B cell (primary cell): ENCODE results near the gene DSCAML1. TPM values are rescaled to one million over a fixed set of nuclear protein-coding genes. Genes with fewer than 3 reads are reported as not detected.

Experiments used
- ATAC-seq: fragments of 200-7000 bp; cut with Tn5 transposase; one replicate; pipeline ENCODE4 v1.10.0; 2021; ENCODE audit warnings: low read depth, mild to moderate bottlenecking, moderate number of reproducible peaks, moderate library complexity
- CTCF ChIA-PET: fragments of 350-600 bp; sonication (Branson Sonifier 250); formaldehyde crosslinking; loops from one replicate; lab custom pipeline; 2021; ENCODE audit warnings: antibody characterized with exemption, inconsistent platforms; lab: Charles Lee
- POLR2A ChIA-PET: fragments of 350-600 bp; sonication (Branson Sonifier 250); formaldehyde crosslinking; loops from one replicate; lab custom pipeline; 2021; ENCODE audit warnings: antibody characterized with exemption; lab: Charles Lee
- DNase-seq: peaks from one replicate; pipeline ENCODE4 v3.0.0; 2013
- H2AFZ ChIP-seq: 2 replicates; pipeline ENCODE4 v1.6.1; 2012; ENCODE audit warnings: mild to moderate bottlenecking, low read depth, low read length; ENCODE audit not compliant: insufficient read depth, poor library complexity, severe bottlenecking
- H3K27ac ChIP-seq, 2 donors: 1 replicate in 1 of 2; 2 replicates in 1 of 2; pipeline ENCODE4 v1.5.1; 2012 to 2013; ENCODE audit warnings: low read length in 2 of 2, mild to moderate bottlenecking in 2 of 2, moderate library complexity in 1 of 2
- H3K27me3 ChIP-seq, 4 experiments: fragments of 200-600 bp in 1 of 4; sonication (generic) in 1 of 4; replicated peaks in 1 of 4; 1 replicate in 2 of 4; 2 replicates in 2 of 4; pipeline versions ENCODE4 v1.6.1 to v1.7.0; 2013 to 2016; ENCODE audit warnings: low read length in 3 of 4, mild to moderate bottlenecking in 2 of 4, mixed read lengths in 1 of 4, moderate library complexity in 1 of 4; ENCODE audit not compliant: insufficient read depth in 4 of 4, control insufficient read depth in 3 of 4; ENCODE audit errors: control extremely low read depth in 1 of 4
- H3K36me3 ChIP-seq, 2 experiments: replicated peaks in 1 of 2; 1 replicate in 1 of 2; 2 replicates in 1 of 2; pipeline versions ENCODE4 v1.6.1 to v1.7.1; 2013; ENCODE audit warnings: low read length in 1 of 2; ENCODE audit not compliant: insufficient read depth in 2 of 2, control insufficient read depth in 1 of 2; ENCODE audit errors: control extremely low read depth in 1 of 2, extremely low read depth in 1 of 2
- H3K4me1 ChIP-seq, 2 donors: fragments of 200-600 bp in 1 of 2; sonication (generic) in 1 of 2; 1 replicate in 1 of 2; 2 replicates in 1 of 2; pipeline versions ENCODE4 v1.5.1 to v1.6.1; 2013 to 2017; ENCODE audit warnings: low read length in 2 of 2; ENCODE audit not compliant: control insufficient read depth in 2 of 2, insufficient read depth in 2 of 2
- H3K4me2 ChIP-seq: replicated peaks from 2 replicates; pipeline ENCODE3; 2012; ENCODE audit warnings: mild to moderate bottlenecking, low read depth, low read length; ENCODE audit not compliant: poor library complexity, severe bottlenecking
- H3K4me3 ChIP-seq, 5 experiments: fragments of 200-600 bp in 1 of 5; sonication (generic) in 1 of 5; 1 replicate in 3 of 5; 2 replicates in 2 of 5; pipeline versions ENCODE4 v1.5.1 to v1.7.0; 2011 to 2016; ENCODE audit warnings: low read length in 4 of 5, mild to moderate bottlenecking in 4 of 5, low read depth in 2 of 5, control low read depth in 1 of 5, moderate library complexity in 1 of 5; ENCODE audit not compliant: insufficient read depth in 1 of 5; ENCODE audit errors: control extremely low read depth in 1 of 5, extremely low read depth in 1 of 5
- H3K79me2 ChIP-seq: fragments of 200-600 bp; sonication (generic); one replicate; pipeline ENCODE4 v1.6.0; 2016; ENCODE audit warnings: low read length; ENCODE audit not compliant: control insufficient read depth, insufficient read depth
- H3K9ac ChIP-seq: fragments of 200-600 bp; sonication (generic); 2 replicates; pipeline ENCODE4 v1.6.1; 2017; ENCODE audit warnings: mild to moderate bottlenecking, low read length, moderate library complexity
- H3K9me3 ChIP-seq, 3 donors: one replicate each; pipeline versions ENCODE4 v1.6.1 to v1.7.1; 2013; ENCODE audit warnings: low read length in 2 of 3; ENCODE audit not compliant: control insufficient read depth in 2 of 3, insufficient read depth in 1 of 3; ENCODE audit errors: control extremely low read depth in 1 of 3
- H4K20me1 ChIP-seq: 2 replicates; pipeline ENCODE4 v1.6.0; 2012; ENCODE audit warnings: mild to moderate bottlenecking, low read length; ENCODE audit not compliant: insufficient read depth, control insufficient read depth, poor library complexity, severe bottlenecking
- H3K27ac Mint-ChIP-seq: one replicate; pipeline ENCODE4 v1.8.0; 2021; ENCODE audit warnings: mixed read lengths
- H3K27me3 Mint-ChIP-seq: one replicate; pipeline ENCODE4 v1.8.0; 2021; ENCODE audit warnings: mixed read lengths
- H3K4me1 Mint-ChIP-seq: one replicate; pipeline ENCODE4 v1.8.0; 2021; ENCODE audit warnings: mixed read lengths
- H3K4me3 Mint-ChIP-seq: one replicate; pipeline ENCODE4 v1.8.0; 2021; ENCODE audit warnings: mixed read lengths
- H3K9me3 Mint-ChIP-seq: one replicate; pipeline ENCODE4 v1.8.0; 2022; ENCODE audit warnings: mixed read lengths; ENCODE audit not compliant: insufficient read depth
- CTCF ChIP-seq: fragments of 200-600 bp; IDR thresholded peaks from one replicate; pipeline ENCODE4 v1.8.0; 2022; ENCODE audit warnings: antibody characterized with exemption, mild to moderate bottlenecking
- EZH2 ChIP-seq: IDR thresholded peaks from 2 replicates; pipeline ENCODE4 v1.6.1; 2012; ENCODE audit warnings: borderline replicate concordance, low read depth, mild to moderate bottlenecking, moderate library complexity, low read length; ENCODE audit not compliant: insufficient read depth, poor library complexity, severe bottlenecking
- WGBS: methylation state at CpG from one replicate; pipeline ENCODE4 v1.1.5; 2013; ENCODE audit warnings: missing lambda C conversion rate; ENCODE audit not compliant: insufficient coverage; 5-methylcytosine and 5-hydroxymethylcytosine counted together
- intact Hi-C: fragments of 100-400 bp; cut with micrococcal nuclease; formaldehyde crosslinking; loops from one replicate; pipeline ENCODE4 v1.10.0; 2022
- polyA plus RNA-seq: library from polyadenylated mRNA; depleted of rRNA; stranded (reverse); fragments of >200 nt; gene quantifications from 2 replicates; pipeline ENCODE4 v1.2.3, GENCODE V29; 2012
- total RNA-seq, 2 donors: library from RNA; stranded (reverse); fragments of 120-200 nt in 1 of 2; gene quantifications; 1 replicate in 1 of 2; 2 replicates in 1 of 2; pipeline versions ENCODE4 v1.2.3 to v1.2.4, GENCODE V29; 2013 to 2022

DSCAML1 gene
- total and polyA plus RNA-seq, 2 donors (not counting 1 experiment from before 2014, with no cell fraction given), result 1.2 to 6.2 TPM

GRCh38 chr11:117724621-117725020 lies 72.4 kb downstream of the DSCAML1 start:
- Mint-ChIP-seq H3K4me3 (no peak overlapping the region), H3K9me3 (no peaks in the 10 kb centered on the region), H3K27me3 (peaks cover 20% of the 10 kb centered on the region), H3K4me1 (no peaks in the 10 kb centered on the region), H3K27ac (no peak overlapping the region)
- Histone ChIP-seq H2AFZ (no peak overlapping the region), H3K4me1 (no peaks in the 10 kb centered on the region), H3K4me3 (no peak overlapping the region), H4K20me1 (no peaks in the 10 kb centered on the region), H3K4me2 (no peak overlapping the region), H3K79me2 (no peaks in the 10 kb centered on the region), H3K9me3 (no peaks in the 10 kb centered on the region), H3K27me3 (peaks cover 0 to 7% (median 0%) of the 10 kb centered on the region in 4 experiments), H3K36me3 (no peaks in the 10 kb centered on the region), H3K9ac (no peak overlapping the region), H3K27ac (no peak overlapping the region)
- no peak for TF ChIP-seq EZH2
- TF ChIP-seq CTCF, result no peak
- intact Hi-C loops, result no loop called here
- ChIA-PET POLR2A (no interaction called here), CTCF (no interaction called here)
- ATAC-seq, result no peak
- no peak for DNase-seq

- H3K27me3 ChIP-seq, result peaks cover 0 to 7% (median 0%) of the 10 kb centered on the region in 4 experiments
- intact Hi-C loops, result no loop called here
- ChIA-PET POLR2A (no interaction called here), CTCF (no interaction called here)
- DNase-seq (no peak), ATAC-seq (no peak)
- H4K20me1 ChIP-seq, result no peaks in the 10 kb centered on the region
- no peaks in the 10 kb centered on the region for H3K9me3 Mint-ChIP-seq
- H3K36me3 ChIP-seq, result no peaks in the 10 kb centered on the region
- no peak overlapping the region for H3K4me3 ChIP-seq
- H3K27me3 Mint-ChIP-seq, result peaks cover 23% of the 10 kb centered on the region
- no peak for TF ChIP-seq EZH2
- no peak for TF ChIP-seq CTCF
- H2AFZ ChIP-seq, result no peak overlapping the region
- H3K79me2 ChIP-seq, result no peaks in the 10 kb centered on the region
- H3K9me3 ChIP-seq, result no peaks in the 10 kb centered on the region
- no peak overlapping the region for H3K4me3 Mint-ChIP-seq
- H3K4me1 ChIP-seq, result no peaks in the 10 kb centered on the region
- H3K9ac ChIP-seq, result no peak overlapping the region
- H3K4me1 Mint-ChIP-seq, result no peaks in the 10 kb centered on the region
- H3K27ac ChIP-seq, result no peak overlapping the region
- no peak overlapping the region for H3K27ac Mint-ChIP-seq
- 86% methylated on average over 4 of the region's 5 CpGs for WGBS
- H3K4me2 ChIP-seq, result no peak overlapping the region
Observed at GRCh38 chr11:117724104-117724503, 72.9 kb downstream of the DSCAML1 start.
